WTC11 (cell line): ENCODE measurements around the gene LGR4. TPM values are rescaled to one million over a fixed set of nuclear protein-coding genes. Genes with fewer than 3 reads are reported as not detected.
A peak's percentile ranks its signal among the peaks of the same experiment; 100 is the strongest.

Experiments
- ATAC-seq: fragments of 200-7000 bp; cut with Tn5 transposase; 2 replicates; pipeline ENCODE4 v1.10.0; 2021; ENCODE audit warnings: mild to moderate bottlenecking, moderate library complexity
- CTCF ChIA-PET: fragments of 300-600 bp; sonication (Branson Sonifier 250); formaldehyde crosslinking; loops from one replicate; lab custom pipeline; 2021; ENCODE audit warnings: antibody characterized with exemption; lab: Charles Lee
- POLR2A ChIA-PET: fragments of 350-600 bp; sonication (Branson Sonifier 250); formaldehyde crosslinking; loops from one replicate; lab custom pipeline; 2021; ENCODE audit warnings: antibody characterized with exemption; lab: Charles Lee
- DNase-seq: peaks from one replicate; pipeline ENCODE4 v3.0.0; 2021; ENCODE audit warnings: low spot score
- H3K27ac Mint-ChIP-seq: 2 replicates; pipeline ENCODE4 v1.8.0; 2021; ENCODE audit warnings: mixed read lengths
- H3K27me3 Mint-ChIP-seq: 2 replicates; pipeline ENCODE4 v1.8.0; 2021; ENCODE audit warnings: low read depth, mild to moderate bottlenecking, moderate library complexity, mixed read lengths
- H3K36me3 Mint-ChIP-seq: 2 replicates; pipeline ENCODE4 v1.8.0; 2021; ENCODE audit warnings: mixed read lengths
- H3K4me1 Mint-ChIP-seq: 2 replicates; pipeline ENCODE4 v1.8.0; 2022; ENCODE audit warnings: mixed read lengths
- H3K4me3 Mint-ChIP-seq: 2 replicates; pipeline ENCODE4 v1.8.0; 2021; ENCODE audit warnings: mild to moderate bottlenecking, moderate library complexity, mixed read lengths
- H3K9me3 Mint-ChIP-seq: 2 replicates; pipeline ENCODE4 v1.8.0; 2021; ENCODE audit warnings: mixed read lengths
- CREM ChIP-seq: sonication (generic); formaldehyde crosslinking; IDR thresholded peaks from 2 replicates; pipeline ENCODE4 v1.8.1; 2022; ENCODE audit warnings: mild to moderate bottlenecking, missing genetic modification reagents, moderate library complexity
- FOXP1 ChIP-seq: sonication (generic); formaldehyde crosslinking; IDR thresholded peaks from 2 replicates; pipeline ENCODE4 v1.8.0; 2022; ENCODE audit warnings: missing genetic modification reagents, mild to moderate bottlenecking, moderate library complexity, borderline replicate concordance
- GABPB1 ChIP-seq: sonication (generic); formaldehyde crosslinking; IDR thresholded peaks from 2 replicates; pipeline ENCODE4 v1.8.1; 2023; ENCODE audit warnings: mild to moderate bottlenecking, missing genetic modification reagents
- HMGXB4 ChIP-seq: sonication (generic); formaldehyde crosslinking; IDR thresholded peaks from 2 replicates; pipeline ENCODE4 v1.8.1; 2023; ENCODE audit warnings: mild to moderate bottlenecking, moderate library complexity, missing genetic modification reagents
- STAT6 ChIP-seq: sonication (generic); formaldehyde crosslinking; conservative IDR thresholded peaks from 2 replicates; pipeline ENCODE4 v1.8.1; 2023; ENCODE audit warnings: mild to moderate bottlenecking, low read depth, missing genetic modification reagents, moderate library complexity
- ZNF281 ChIP-seq: sonication (generic); formaldehyde crosslinking; IDR thresholded peaks from 2 replicates; pipeline ENCODE4 v1.8.0; 2023; ENCODE audit warnings: mild to moderate bottlenecking, missing genetic modification reagents
- ZNF396 ChIP-seq: fragments of 250-450 bp; sonication (Bioruptor Pico); IDR thresholded peaks from 2 replicates; pipeline ENCODE4 v1.8.0; 2021; ENCODE audit warnings: mild to moderate bottlenecking, moderate library complexity, borderline replicate concordance
- ZNF416 ChIP-seq: fragments of 250-450 bp; sonication (Bioruptor Pico); IDR thresholded peaks from 2 replicates; pipeline ENCODE4 v1.9.0; 2021; ENCODE audit warnings: mild to moderate bottlenecking, inconsistent platforms
- total RNA-seq: library from RNA; stranded (reverse); gene quantifications from 3 replicates; pipeline ENCODE4 v1.2.3, GENCODE V29; 2021
- TF ChIP-seq, protein P1 (sequence below): fragments of 200-600 bp; IDR thresholded peaks from 2 replicates; pipeline ENCODE4 v1.8.0; 2022; ENCODE audit warnings: antibody characterized with exemption
- TF ChIP-seq, protein P2 (sequence below): sonication (generic); formaldehyde crosslinking; IDR thresholded peaks from 2 replicates; pipeline ENCODE4 v1.8.1; 2022; ENCODE audit warnings: low read depth, mild to moderate bottlenecking, moderate library complexity, missing genetic modification reagents, borderline replicate concordance
- TF ChIP-seq, protein P3 (sequence below): fragments of 250-450 bp; sonication (Bioruptor Pico); IDR thresholded peaks from 2 replicates; pipeline ENCODE4 v1.9.0; 2021; ENCODE audit warnings: mild to moderate bottlenecking, borderline replicate concordance

Gene LGR4
- total RNA-seq, 1 experiment from 2014 or later: 53.8 TPM

DNA sequence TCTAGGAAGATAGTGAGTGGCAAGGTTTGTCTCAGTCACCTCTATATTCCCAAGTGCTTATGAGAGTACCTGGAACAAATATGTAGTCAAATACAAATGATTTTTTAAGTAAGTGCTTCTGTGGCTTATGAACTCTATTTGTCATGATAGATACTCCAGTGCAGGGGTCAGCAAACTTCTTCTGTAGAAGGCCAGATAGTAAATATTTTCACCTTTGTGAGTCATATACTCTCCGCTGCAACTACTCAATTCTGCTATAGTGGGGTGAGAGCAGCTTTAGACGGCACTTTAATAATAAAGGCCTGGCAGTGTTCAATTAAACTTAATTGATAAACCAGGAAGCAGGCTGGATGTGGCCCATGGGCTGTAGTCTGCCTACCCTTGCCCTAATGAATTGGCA lies 97.2 kb downstream of the LGR4 start (continued):
- TF ChIP-seq ZNF281 (CRISPR knock-in tag) (no peak), ZNF416 (CRISPR knock-in tag) (no peak), ZNF396 (no peak), CREM (CRISPR knock-in tag) (no peak), HMGXB4 (CRISPR knock-in tag) (no peak)
- TF ChIP-seq, protein P1, sequence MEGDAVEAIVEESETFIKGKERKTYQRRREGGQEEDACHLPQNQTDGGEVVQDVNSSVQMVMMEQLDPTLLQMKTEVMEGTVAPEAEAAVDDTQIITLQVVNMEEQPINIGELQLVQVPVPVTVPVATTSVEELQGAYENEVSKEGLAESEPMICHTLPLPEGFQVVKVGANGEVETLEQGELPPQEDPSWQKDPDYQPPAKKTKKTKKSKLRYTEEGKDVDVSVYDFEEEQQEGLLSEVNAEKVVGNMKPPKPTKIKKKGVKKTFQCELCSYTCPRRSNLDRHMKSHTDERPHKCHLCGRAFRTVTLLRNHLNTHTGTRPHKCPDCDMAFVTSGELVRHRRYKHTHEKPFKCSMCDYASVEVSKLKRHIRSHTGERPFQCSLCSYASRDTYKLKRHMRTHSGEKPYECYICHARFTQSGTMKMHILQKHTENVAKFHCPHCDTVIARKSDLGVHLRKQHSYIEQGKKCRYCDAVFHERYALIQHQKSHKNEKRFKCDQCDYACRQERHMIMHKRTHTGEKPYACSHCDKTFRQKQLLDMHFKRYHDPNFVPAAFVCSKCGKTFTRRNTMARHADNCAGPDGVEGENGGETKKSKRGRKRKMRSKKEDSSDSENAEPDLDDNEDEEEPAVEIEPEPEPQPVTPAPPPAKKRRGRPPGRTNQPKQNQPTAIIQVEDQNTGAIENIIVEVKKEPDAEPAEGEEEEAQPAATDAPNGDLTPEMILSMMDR: no peak
- TF ChIP-seq, protein P2, sequence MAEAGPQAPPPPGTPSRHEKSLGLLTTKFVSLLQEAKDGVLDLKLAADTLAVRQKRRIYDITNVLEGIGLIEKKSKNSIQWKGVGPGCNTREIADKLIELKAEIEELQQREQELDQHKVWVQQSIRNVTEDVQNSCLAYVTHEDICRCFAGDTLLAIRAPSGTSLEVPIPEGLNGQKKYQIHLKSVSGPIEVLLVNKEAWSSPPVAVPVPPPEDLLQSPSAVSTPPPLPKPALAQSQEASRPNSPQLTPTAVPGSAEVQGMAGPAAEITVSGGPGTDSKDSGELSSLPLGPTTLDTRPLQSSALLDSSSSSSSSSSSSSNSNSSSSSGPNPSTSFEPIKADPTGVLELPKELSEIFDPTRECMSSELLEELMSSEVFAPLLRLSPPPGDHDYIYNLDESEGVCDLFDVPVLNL (CRISPR knock-in tag): no peak

DNA sequence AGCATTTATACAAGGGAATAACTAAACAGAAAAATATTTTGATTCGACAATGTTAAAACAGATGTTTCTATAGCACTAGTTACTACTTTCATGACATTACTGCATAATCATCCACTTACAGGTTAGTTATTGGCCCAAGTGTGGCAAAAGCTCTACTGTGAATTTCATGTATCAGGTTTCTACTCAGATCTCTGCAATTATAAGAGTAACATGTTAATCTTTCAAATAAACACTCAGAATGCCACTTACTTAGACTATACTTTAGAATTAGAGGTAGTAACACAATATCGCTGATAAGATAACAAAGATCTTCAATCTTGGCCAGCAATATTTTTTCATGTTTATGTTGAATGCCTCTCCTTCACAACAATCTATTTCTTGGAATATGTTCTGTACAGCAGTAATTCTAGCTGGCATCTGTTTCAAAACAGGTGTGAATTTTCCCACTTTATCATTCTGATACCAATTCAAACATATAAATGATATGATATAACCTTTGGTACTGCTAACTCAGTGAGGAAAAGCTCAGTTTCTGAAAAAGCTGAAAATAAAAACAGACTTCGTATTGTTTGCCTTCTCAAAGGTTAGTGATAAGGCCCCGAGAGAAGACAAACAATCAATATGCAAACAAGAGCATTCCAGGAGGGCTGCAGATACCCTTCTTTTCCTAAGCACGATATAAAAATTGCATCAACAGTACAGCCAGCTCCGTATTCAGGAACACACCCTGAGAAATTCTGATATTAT lies 98.6 kb downstream of the LGR4 start:
- Mint-ChIP-seq H3K27ac (no peak overlapping the region), H3K36me3 (peaks cover 53% of the 10 kb centered on the region), H3K4me3 (no peak overlapping the region), H3K27me3 (no peaks in the 10 kb centered on the region), H3K4me1 (no peaks in the 10 kb centered on the region), H3K9me3 (no peaks in the 10 kb centered on the region)
- ChIA-PET CTCF (no interaction called here), POLR2A (interaction anchor here (0.5 kb wide), 1 partner anchor 98 kb away, joined by 3 read pairs; the partner anchor contains the start of gene LGR4)
- TF ChIP-seq FOXP1: no peak
- peak; percentile 50; the same call in 1 of the 2 replicates for TF ChIP-seq GABPB1 (CRISPR knock-in tag)
- no peak for TF ChIP-seq STAT6 (CRISPR knock-in tag)
- TF ChIP-seq, protein P3, sequence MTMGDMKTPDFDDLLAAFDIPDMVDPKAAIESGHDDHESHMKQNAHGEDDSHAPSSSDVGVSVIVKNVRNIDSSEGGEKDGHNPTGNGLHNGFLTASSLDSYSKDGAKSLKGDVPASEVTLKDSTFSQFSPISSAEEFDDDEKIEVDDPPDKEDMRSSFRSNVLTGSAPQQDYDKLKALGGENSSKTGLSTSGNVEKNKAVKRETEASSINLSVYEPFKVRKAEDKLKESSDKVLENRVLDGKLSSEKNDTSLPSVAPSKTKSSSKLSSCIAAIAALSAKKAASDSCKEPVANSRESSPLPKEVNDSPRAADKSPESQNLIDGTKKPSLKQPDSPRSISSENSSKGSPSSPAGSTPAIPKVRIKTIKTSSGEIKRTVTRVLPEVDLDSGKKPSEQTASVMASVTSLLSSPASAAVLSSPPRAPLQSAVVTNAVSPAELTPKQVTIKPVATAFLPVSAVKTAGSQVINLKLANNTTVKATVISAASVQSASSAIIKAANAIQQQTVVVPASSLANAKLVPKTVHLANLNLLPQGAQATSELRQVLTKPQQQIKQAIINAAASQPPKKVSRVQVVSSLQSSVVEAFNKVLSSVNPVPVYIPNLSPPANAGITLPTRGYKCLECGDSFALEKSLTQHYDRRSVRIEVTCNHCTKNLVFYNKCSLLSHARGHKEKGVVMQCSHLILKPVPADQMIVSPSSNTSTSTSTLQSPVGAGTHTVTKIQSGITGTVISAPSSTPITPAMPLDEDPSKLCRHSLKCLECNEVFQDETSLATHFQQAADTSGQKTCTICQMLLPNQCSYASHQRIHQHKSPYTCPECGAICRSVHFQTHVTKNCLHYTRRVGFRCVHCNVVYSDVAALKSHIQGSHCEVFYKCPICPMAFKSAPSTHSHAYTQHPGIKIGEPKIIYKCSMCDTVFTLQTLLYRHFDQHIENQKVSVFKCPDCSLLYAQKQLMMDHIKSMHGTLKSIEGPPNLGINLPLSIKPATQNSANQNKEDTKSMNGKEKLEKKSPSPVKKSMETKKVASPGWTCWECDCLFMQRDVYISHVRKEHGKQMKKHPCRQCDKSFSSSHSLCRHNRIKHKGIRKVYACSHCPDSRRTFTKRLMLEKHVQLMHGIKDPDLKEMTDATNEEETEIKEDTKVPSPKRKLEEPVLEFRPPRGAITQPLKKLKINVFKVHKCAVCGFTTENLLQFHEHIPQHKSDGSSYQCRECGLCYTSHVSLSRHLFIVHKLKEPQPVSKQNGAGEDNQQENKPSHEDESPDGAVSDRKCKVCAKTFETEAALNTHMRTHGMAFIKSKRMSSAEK (CRISPR knock-in tag): no peak
- ATAC-seq: no peak
- DNase-seq: no peak
